GM23248 (cell line): ENCODE measurements around the gene CAST.

Experiments
- EZH2 ChIP-seq: fragments of 200-600 bp; sonication (generic); IDR thresholded peaks from 2 replicates; pipeline ENCODE4 v1.6.1; 2018; ENCODE audit warnings: antibody characterized with exemption, mild to moderate bottlenecking; ENCODE audit not compliant: insufficient read depth, poor library complexity, severe bottlenecking
- EZH2phosphoT487 ChIP-seq: fragments of 200-600 bp; sonication (generic); IDR thresholded peaks from 2 replicates; pipeline ENCODE4 v1.6.1; 2018; ENCODE audit warnings: antibody characterized with exemption, moderate library complexity, mild to moderate bottlenecking, low read depth; ENCODE audit not compliant: insufficient read depth

DNA sequence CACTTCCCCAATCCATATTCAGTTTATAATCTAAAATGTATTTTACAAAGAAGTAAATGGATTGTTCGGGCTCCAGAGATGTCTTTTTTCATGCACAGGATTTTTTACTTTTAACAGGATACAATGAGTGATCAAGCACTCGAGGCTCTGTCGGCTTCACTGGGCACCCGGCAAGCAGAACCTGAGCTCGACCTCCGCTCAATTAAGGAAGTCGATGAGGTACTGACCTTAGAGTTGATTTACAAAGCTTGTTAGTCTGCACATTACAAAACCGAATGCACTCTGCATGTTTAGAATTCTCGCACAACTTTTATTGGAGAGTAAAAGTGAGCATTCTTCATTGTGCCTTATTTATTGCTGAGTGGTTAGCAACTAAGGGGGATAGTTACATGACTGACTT, 80.4 kb downstream of the CAST start:
- TF ChIP-seq EZH2 (no peak), EZH2phosphoT487 (no peak)
